Stimulated activated CD4-positive, alpha-beta T cell treated with anti-CD3 and anti-CD28 coated beads, Interleukin-15, amount 100 ng/mL, for 48 hours (primary cell): ENCODE measurements around the gene CRIM1.

Experiments used
- DNase-seq, 2 donors: peaks; one replicate each; pipeline ENCODE4 v3.0.0-alpha.2; 2020; ENCODE audit warnings: low read depth in 2 of 2

CRIM1 gene

DNA sequence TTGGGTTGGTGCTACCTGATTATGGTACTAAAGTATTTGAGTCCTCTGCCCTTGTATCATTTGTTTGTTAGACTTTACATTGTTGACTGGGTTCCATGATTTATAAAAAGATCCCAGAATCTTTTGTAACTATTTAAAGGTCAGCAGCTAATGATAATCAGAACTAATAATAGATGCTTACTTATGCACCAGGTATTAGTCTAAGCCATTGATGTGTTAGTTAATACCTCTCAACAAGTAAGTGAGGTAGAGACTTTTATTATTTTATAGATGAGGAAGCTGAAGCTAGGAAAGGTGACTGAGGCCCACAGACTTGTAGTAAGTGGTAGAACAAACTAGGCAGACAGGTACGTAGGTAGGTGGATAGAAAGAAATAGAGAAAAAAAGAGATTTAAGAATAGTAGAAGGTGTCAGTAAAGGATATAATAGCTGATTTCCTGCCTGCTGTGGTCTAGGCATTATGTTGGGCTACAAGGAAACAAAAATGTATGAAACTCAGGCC is 68.1 kb downstream of the CRIM1 start:
- no peak for DNase-seq

DNA sequence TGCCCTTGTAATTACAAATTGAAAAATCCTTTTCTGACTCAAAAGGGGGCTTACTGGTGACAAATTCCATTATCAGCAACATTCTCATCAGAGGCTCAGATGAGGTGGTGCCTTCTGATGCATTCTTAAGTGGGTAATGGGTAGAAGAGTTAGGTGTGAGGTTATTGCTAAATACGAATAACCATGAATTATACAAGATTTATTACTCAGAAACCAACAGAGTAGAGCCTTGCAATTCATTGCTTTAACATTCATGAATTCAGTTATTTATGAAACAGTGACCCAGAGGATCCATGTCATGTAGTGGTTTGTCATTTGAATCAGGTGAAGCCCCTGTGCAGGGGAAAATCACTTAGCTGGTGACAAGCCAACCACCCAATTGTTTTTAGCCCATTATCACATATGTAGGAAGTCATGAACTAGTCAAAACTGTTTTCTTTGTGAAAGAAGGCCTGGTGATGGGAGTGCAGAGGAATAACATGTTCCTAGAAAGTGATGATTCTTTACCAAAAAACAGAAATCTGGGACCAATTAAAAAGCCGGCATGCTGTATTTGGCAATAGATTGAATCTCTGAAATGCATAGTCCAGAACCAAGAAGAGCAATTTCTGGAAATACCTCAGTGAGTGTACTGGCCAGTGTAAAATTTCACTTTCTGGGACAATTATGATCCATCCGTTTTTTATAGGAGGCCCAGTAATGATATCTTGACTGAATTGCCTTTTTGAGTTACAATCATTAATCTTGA is 70.2 kb downstream of the CRIM1 start:
- DNase-seq = no peak

DNA sequence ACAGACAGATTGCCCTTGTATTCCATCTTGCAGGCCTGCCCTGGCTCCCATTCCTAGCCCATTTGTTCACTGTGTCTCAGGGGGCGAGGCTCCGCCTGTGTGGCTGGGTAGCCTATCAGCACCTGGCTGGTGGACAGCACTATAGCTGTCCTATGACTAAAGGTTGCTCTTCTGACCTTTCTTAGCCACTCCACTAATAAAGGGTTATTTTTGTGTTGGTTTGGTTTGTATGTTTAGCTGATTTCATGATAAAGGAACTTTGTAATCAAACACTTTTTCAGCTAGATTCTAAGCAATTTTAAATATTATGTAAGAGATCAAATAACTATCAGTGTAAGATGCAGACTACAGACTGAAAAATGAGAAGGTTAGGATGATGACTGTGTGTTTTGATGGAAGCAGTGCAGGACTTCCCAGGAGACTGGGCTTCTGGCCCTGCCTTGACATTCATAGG is 72.2 kb downstream of the CRIM1 start:
- no peak for DNase-seq

DNA sequence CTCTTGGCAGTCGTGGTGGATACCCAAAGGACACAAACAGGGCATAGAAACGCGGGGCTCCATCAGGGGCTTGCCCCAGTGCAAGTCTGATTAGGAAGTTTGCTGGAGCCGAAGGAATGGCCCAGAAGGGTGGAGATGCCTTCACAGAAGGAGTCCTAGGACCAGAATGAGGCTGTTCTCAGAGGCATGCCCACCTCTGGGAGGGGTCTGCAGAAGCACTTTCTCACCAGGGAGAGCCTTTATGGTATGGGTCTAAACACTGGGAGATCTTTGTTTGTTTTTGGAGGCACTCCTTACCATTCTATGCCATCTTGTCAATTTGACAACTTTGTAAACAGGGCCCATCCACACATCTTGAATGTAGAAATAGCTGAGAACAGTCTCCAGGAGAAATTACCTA is 75.0 kb downstream of the CRIM1 start:
- no peak for DNase-seq

DNA sequence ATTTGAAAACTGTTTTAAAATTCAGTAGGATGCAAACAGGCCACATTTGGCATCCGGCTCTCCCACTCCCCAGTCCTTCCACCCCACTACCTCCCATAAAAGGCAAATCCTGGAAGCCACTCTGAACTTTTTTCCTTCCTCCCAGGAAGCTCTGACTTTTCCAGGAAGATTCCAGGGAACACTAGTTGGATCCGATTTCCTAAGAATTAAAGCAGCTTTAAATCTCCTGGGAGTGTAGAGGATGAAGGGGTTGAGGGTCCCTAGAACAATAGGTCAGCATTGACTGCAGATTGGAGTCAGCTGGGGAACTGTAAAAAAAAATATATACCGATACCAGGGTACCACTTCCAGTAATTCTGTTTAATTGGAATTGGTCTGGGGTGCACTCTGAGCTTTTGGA is 76.9 kb downstream of the CRIM1 start:
- DNase-seq = no peak

DNA sequence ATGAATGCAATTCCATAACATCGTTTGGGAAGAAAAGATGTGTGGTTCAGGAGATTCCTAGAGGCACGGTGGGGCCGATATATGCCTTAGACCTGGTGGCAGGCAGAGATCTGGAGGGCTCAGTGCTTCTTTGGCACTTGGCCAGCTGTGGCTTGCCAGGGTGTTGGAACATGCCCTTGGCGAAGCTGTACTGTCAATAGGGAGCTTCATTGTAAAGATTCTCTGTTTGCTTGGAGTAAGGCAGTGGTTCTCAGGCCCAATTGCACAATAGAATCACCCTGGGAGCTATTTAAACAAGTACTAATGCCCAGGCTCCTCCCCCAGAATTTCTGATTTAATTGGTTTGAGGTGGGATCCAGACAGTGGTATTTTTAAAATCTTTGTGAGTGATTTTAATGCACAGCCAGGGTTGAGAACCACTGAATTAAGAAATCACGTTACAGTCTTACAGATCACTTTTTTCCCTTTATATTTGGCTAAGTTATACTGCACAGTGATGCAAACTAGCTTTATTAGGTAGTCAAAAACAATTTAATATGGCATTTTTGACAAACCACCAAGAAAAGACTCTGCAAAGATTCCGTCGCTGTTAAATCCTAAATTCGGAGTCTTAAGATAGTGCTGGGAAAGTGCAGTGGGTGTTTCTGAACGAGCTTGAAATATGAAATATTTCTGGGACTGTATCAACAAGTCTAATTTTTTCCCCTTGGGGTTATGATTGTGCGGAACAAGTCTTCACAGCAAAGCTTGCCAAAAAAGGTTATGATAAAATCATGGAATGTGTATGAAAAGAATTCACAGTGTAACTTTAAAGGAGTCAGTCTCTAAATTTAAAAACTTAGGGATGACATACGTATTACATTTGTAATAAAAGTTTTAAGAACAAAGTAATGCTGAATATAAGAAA is 78.0 kb downstream of the CRIM1 start:
- DNase-seq = no peak

DNA sequence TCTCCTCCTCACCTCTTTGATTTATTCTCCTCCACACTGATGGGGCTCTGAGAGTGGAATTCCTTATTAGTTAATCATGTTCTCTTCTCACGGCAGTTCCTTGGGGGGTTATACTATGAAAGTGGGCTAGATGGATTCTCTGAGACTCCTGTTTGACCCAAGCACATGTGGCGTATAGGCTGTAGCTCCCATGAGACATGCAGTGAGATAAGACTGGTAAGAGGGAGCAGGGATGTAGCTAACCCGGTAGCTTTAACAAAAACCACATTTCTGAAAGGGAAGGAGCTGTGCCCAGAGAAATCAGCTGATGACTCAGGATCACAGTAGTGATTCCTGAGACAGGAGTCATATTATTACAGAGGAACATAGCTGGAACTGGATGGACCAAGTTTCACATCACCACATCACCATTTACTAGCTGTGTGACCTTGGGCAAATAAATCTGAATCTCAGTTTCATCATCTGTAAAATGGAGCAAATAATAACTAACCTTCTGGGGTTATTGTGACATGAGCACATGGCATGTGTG is 82.9 kb downstream of the CRIM1 start:
- no peak for DNase-seq

DNA sequence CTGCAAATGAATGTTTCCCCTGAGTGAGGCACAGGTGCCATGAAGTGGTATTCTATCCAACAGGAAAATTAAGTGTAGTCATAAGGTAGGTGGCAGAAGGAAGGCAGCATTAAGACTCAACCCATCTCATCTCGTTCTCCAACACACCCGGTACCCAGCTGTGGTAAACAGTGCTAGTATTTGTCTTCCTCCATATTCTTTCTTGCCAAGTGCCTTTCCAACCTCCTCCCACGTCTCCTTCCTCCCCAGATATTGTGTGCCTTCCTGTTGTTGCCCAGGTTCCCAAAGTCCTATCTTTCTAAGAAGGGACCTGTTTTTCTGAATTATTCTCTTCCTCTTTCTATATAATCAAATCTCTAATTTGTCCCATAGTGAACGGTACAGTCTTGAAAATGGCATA is 83.5 kb downstream of the CRIM1 start:
- DNase-seq = no peak

DNA sequence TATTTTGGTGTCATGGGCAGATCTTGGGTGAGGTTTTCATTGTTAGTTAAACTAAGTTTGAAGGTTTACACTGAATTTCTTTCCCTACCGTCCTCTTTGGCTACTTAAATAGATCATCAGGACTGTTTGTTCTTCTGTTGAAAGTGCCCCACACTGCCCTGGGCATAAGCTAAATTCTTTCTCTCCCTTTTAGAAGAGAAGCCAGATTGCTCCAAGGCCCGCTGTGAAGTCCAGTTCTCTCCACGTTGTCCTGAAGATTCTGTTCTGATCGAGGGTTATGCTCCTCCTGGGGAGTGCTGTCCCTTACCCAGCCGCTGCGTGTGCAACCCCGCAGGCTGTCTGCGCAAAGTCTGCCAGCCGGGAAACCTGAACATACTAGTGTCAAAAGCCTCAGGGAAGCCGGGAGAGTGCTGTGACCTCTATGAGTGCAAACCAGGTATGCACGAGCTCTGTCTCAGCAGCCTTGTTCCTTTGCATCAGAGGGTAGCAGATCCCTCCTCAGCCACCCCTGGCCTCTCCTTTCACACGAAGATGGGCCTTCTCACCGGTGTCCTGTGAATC is 85.6 kb downstream of the CRIM1 start:
- DNase-seq = no peak

DNA sequence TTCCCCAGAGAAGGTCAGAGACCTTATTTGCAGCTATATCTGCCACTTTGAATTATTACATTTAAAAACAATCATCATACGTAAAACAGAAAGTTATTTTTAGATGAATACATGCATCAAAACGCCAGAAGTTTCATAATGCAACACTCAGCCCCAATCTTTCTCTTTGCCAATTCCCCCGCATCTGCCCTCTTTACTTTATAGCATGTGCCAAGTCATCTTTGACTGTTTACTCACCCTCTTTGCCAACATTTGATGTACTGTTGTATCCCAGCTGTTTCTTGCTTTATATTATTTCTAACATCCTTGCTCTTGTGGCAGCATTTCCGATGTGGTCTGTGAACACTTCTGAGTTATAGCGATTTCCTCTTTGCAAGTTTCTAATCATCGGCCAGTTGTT is 86.2 kb downstream of the CRIM1 start:
- DNase-seq = no peak

DNA sequence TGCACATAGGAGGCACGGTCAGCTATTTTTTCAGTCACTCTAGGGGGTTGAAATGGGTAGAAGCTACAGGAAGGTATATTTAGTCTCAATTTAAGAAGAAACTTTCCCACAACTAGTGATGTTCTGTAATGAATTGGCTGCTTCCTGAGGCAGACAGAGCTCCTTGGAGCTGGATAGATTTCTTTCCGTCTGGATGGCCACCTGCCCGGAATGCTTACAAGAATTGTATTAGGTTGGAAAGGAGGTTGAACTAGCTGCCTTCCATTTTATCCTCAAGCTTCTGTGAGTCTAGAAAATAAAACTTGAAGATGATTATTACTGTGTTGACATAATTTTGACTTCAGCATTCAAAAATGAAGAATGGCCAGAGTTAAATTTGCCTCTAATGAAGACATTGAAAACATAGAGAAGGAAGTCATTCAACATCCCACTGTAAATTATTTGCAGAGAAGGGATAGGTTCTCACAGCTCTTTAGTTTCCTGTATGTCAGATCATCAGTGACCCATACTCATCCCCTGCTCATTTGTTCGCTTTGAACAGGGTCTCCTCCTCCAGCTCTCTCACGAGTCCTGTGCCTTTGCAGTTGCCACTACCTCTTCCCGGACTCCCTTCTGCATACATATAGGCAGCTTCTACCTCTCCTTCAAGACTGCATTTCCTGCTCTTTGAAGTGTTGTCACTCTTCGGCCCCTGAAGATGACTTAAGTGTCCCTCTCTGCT is 88.8 kb downstream of the CRIM1 start:
- DNase-seq = no peak

DNA sequence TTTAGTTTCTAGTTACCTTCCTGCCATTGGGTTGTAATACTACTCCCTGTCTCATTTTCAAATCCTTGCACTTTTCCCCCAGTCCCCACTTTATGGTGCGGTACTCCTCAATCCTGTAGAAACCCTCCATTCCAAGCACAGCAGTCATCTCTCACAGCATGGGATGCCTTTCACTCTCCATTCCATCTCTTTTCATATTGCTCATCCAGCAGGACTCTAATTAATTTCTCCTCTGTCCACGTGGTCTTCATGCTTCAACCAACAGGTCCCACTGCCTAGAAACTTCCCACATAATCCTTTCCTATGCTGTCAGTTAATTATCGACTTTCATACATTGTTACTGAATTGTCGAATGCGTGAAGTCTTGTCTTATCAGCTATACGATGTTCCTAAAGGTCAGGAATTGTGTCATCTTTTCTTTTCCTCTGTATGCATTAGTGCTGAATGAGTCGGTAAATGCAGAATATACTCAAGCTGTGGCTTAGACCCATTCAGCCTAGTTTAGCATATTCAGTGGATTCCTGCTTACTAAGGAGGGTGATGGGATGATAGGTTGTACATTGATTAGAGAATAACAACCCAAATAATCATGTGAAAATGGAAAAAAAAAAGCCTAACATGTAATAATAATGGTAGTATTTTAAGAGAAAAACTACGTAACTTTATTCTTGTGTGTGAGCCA is 89.7 kb downstream of the CRIM1 start:
- DNase-seq = no peak

DNA sequence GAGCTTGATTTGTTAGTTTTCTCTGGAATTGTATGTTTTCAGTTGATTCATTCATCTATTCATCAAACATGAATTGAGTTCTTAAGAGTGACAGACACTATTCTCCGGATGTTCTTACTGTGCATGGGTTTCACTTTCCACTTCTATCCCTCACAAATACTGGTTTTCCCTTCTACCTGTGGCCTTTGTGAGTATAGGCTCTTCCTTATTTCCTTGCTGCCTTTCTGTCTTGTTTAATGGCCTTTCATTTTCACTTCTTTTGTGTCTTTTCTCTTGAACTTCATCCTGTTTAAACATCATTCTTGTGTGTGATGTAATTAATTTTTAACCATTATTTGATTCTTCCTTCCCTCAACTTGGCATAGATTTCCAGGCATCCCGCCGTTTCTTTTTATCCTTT is 90.7 kb downstream of the CRIM1 start:
- DNase-seq = no peak

DNA sequence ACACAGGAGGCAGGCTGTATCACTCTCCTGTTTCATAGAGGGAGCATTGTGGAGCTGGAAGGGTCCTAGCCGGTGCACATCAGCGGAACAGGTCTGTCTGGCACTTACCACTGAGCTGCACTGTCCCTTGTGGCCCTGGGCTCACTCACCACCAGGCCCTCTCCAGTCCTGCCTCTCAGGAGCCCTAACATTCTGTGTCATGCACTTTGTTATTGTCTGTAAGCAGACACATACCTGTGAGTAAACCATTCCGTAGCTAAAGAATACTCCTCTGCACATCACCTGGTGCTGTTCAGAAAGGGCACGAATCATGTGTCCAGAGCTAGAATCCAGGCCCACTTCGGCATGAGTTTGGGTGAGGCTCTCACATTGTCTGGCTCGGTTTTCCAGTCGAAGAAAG is 93.6 kb downstream of the CRIM1 start:
- DNase-seq = no peak

DNA sequence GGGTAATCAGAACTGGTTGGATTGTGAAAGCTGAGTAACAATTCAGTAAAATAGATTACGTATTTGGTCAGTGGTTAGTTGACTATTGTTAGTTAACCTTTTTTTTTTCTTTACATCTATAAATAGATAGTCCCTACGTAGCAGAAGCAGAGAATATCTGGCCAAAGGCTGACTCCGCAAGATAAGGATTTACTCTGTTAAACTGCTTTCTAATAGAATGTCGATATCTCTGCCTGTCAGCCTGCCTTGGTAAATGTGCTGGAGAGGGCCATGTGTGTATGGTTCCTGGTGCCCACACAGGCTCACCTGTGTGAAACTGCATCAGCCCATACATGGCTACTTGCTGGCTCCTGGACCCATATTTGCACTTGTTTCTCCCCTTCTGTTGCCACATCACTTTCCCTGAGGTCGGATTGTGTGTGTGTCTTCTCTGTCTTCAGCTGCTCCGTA is 94.4 kb downstream of the CRIM1 start:
- no peak for DNase-seq

DNA sequence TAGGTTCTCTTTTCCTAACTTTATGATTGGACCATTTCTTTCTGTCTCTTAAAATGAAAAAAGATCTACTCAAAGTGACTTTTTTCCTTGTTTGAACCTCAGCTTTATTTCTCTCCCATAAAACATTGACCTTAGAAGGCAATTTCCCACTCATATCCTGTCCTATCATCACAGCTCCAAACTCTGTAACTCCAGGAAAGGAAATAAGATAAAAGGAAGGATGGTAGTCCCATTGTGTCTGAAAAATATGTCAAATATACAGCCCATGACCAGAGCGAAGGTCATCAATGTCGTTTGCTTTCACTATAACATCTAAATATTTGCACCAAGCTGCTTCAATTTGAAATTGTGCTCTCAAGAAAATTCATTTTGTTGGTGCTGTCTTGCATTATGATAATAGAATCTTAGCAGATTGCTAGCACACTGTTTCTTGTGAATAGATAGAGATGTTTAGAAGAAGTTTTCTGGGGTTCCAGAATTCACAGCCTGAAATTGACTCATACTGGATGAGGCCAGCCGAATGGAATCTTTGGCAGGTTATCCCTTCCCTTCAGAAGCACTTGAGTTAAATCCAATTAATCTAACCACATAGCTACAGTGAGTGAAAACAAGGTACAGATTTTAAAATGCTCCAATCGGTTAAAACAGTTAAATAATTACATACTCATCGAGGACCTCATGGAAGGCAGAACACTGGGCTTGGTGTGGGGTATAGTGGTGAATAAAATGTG is 95.1 kb downstream of the CRIM1 start:
- DNase-seq = no peak

DNA sequence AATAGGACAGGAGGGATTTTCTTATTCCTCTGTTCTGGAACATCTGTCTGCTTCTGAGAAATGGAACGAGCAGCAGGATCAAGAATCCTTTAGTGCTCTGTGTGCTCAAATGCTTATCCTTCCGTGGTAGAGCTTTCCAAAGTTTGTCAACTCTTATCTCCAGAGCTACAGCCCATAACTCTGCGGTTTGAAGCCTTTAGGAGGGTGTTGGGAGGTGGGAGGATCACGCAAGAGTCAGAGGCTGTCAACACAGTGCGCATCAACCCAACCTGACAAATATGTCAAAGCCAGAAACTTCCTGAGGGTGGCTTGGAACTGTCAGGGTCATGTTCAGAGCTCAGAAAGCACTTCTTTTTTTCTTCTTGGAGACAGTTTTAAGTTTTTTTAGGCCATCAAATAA is 95.9 kb downstream of the CRIM1 start:
- DNase-seq = no peak

DNA sequence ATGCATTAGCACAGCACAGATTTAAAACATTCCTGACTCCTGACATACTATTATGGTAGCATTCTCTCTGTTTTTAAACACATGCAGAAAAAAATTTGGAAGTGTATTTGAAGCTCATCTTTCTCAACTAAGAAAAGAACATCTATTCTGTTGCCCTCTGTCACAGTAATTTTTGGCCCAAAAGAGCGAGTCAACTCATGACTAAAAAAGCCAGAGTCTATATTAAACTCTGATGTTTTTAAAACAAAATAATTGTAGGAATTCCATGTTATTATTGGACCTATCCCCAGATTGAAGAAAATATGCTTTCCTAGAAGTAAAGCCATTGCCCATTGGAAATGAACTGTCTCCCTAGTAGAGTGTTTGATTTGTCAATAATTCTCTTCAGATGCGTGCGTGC is 96.7 kb downstream of the CRIM1 start:
- DNase-seq = no peak

DNA sequence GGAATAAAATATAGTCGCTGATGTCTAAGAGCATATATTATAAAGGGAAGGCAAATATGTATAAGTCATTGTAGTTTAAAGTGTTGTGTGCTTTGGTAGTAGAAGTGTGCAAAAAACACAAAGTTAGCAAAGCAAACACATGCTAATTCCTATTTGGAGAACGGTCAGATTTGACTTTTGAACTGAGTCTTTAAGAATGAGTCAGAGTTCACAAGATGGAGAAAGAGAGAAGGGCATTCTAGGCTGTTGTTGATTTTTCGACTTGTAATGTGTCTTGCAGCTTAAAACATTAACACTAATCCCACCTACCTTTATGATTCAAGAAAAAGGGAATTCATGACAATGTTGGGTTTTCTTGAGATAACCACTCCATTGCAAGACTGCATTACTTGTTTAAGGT is 98.1 kb downstream of the CRIM1 start:
- no peak for DNase-seq

DNA sequence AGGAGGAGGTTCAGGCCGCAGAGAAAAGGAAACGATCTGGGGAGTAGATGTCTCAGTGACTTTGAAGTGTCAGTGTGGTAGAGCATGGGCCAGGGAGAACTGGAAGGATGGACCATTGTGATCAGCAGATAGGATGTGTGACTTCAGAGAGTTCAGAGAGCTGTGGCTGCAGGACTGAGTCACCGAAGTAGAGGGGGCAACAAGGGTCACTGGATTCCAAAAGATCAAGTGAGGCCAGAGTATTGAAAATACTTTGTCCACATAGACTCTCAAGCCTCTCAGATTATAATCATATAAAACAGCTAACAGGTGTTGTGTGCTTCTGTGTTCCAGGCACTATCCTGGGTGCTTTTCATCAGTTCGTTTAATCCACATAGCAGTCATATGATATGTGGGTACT is 99.4 kb downstream of the CRIM1 start:
- DNase-seq = no peak
